ENCODE results near the gene CCDC88C.
"Not testable (repeated sequence)": the region's sequence is repeated elsewhere in the genome, so short reads cannot be mapped to it uniquely, and the experiment has no call there.

The CCDC88C gene

DNA sequence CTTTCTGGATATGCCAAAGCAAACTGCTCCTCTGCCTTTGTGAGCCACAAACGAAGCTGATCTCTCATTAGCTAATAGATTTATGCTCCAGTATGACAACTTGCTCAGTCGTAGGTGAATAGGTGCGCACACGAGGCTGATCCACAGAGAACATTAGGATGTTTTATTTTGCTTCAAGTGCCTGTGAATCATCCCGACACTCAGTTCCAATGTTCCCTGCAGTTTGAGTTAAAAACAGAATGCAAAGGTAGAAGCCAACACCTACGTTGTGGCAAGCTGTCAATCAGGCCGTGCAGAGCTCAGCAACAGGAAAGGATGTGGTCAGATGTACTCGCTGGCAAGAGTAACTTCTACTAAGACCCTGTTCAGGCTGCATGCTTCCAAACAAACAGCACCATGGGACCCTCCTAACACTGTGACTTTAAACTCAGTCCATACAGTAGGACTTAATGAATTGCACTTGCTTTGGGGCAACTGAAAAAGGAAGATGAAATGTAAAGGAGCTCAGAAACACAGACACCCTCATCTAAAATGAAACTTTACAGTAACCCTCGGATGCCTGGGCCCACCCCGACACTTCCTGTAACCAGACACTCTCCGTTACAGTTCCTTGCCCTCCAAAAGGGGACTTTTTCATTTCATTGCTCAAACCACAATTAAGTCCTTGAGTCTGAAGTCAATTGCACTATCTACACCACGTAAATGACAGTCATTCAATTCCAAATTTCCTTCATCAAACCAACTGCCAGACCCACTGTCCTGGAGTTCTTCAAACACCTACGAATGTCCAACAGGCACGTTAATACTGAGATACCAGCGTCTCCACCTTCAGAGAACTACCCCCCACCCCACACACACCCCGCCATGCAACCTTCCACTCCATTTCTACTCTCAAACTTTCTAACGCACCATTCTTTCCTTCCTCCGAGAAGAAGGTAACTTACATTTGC, 1.6 kb downstream of the CCDC88C start:
- DNase-seq = no peak

DNA sequence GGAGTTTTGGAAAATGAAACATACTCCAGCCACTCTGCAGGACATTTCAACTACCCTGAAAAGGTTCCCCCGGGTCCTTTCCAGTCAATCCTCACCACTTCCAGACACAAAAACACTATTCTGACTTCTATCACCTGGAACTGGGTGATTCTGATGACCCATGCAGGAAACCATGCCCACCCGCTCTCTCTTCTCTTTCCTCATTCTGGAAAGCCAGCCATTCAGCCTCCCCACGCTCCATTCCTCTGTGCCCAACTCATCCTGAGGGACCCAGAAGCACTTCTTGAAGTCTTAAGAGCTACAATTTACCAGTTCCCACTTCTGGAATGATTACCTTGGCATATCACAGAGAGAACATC, 3.2 kb downstream of the CCDC88C start:
- DNase-seq = no peak

DNA sequence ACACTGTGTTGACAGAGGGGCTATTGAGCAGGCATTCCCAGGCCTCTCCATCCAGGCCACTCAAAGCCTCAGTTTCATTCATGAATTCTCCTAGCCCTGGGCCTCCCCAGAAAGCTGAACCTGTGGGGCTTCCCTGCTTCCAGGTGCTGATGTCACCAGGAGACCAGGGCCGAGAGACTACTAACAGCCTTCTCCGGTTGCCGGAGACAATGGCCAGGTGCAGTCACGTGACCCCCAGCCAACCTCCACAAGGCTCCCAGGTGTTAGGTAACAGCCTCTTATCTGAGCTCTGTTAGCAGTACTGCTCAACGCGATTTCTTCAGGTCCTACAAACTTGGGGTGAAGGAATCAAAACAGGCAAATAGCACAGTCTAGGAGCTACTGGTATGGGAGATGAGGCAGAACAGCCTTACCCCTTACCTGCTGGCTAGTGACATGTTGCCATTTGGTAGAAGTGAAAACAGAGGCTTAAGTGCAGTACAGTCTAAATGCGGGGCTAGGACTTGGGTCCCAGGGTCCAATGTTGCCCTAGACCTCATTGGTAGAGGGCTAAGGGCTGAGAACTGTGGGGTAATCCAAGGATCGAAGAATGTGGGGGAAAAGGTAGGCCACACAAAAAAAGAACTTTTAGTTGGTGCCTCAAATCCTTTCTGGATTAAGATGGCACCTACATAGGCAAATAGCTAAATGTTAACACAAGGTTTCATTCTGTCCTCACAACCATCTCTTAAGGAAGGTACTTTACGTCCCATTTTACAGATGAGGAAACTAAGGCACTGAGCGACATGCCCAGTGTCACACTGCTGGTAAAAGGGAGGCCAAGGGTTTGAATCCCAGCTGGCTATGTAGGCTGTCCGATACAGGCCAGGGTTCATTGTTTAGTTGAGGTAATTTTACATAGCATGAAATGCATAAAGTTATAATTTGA, 3.8 kb downstream of the CCDC88C start:
- no peak for DNase-seq

DNA sequence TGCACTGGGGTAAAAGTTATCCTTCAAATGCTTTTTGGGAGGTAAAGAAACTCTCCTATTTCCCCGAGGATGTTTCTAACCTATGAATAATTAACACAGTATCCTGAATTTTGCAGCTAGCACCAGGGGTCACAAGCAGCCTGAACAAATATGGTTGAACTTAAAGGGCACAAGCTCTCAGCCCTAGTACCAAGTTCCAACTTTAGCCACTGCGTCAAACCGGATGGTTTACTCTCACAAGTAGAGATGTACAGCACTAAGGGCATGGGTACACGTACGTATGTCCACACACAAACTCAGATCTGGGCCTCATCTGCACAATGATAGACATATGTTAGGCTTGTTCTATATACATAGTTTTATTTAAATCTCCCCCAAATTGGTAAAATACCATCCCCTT, 4.7 kb downstream of the CCDC88C start:
- no peak for DNase-seq

DNA sequence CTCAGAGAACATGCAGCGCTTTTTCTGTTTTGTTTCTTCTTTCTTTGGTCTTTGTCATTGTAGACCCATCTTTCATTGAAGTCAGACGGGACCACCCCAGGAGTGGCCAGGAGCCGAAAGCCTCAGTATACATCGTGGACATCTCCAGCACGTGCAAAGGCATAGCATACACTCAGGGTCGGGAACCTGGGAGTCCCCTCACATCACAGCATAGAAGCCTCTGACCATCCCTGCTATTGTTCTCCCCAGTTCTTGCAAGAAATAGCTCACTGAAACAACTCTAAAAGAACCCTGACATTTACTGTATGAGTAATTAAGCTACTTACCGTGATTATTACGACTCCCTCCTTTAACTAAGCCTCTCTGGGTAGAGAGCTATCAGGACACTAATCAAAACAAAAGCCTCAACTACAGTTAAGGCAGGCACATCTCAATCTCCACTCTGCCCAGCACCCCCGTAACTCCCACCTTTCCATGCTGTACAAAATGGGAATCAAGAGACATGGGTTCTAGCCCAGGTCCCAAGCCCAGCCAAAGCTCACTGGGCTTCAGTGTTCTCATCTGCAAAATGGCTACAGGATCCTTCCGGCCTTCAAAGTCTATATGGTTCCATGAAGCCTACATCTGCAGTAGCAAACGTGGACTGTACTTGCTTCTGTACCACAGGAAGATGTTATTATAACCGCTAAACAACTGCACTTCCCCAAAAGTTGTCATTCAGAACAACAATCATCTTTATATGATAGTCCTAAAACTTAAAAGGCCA, 6.7 kb downstream of the CCDC88C start:
- DNase-seq = no peak

DNA sequence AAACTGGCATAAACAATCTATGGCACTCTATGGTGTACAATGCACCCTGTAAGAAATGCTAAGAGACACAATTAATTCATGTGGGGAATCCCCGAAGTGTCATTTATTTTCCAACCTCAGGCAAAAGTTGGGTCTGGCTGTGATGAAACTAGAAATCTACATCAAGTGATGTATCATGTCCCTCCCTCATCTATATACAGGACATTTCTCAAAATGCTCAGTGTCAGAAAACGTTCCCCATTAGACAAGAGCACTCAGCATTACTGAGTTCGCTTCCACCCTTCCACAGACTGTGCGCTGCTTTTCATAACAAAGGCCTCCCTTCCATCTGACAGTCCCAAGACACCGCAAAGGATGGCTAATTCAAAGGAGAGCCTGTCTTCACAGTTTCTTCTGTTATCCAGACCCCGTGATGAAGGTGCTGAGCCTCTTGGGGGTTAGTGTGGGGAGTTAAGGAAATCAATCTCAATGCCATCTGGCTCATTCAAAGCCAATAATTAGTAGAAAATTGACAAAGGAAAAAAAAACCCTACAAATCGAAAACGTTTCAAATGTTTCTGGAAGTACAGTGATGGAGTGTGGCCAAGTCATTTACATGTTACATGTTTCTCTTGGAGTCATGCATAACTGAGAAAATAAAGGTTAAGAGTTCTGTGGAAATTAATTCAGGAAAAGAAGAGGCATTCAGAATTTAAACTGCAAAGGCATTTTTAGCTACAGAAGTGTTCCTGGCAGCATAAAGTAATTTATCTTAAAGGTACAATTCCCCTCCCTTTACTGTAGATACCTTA, 7.5 kb downstream of the CCDC88C start:
- no peak for DNase-seq

DNA sequence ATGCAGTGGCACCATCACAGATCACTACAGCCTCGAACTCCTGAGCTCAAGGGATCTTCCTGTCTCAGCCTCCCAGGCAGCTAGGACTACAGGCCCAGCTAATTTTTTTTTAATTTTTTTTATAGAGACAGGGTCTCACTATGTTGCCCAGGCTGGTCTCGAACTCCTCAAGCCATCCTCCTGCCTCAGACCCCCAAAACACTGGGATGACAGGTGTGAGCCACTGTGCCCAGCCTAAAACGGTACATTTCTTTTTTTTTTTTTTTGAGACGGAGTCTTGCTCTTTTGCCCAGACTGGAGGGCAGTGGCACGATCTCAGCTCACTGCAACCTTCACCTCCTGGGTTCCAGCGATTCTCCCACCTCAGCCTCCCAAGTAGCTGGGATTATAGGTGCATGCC, 8.4 kb downstream of the CCDC88C start:
- not testable (repeated sequence) for DNase-seq

DNA sequence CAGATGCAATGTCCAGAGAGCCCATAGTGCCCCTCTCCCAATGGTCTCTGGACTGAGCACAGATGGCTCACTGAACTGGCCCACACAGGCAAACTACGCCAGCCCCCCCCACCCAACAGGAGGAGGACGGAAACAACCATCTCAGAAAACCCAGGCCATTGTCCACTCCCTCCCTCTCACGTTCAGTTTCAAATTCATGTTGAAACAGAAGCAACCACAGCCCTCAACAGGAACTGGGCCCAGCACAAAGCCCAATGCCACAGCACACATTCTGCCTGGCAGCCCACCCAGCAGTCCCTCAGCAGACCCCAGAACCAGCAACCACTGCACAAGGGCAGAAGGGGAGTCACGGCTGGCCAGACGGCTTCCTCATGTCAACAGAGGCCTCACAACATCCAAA, 10.6 kb downstream of the CCDC88C start:
- DNase-seq = no peak

DNA sequence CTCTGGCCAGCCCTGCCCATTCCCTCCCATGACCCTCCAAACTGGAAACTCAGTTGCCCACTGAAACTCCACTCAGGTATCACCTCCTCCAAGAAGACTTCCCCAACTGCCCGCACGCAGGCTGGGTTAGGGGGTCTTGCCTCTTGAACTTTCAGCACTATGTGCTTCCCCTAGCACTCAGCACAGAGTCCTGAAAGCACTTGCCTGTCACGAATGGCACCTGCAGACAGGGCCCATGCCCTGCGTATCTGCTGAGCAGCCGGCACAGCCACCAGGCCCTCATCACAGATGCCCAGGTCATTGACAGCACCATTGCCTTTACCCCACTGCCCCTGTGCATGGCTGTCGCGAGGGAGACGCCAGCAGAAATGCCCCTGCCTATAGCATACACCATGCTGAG, 11.2 kb downstream of the CCDC88C start:
- no peak for DNase-seq

DNA sequence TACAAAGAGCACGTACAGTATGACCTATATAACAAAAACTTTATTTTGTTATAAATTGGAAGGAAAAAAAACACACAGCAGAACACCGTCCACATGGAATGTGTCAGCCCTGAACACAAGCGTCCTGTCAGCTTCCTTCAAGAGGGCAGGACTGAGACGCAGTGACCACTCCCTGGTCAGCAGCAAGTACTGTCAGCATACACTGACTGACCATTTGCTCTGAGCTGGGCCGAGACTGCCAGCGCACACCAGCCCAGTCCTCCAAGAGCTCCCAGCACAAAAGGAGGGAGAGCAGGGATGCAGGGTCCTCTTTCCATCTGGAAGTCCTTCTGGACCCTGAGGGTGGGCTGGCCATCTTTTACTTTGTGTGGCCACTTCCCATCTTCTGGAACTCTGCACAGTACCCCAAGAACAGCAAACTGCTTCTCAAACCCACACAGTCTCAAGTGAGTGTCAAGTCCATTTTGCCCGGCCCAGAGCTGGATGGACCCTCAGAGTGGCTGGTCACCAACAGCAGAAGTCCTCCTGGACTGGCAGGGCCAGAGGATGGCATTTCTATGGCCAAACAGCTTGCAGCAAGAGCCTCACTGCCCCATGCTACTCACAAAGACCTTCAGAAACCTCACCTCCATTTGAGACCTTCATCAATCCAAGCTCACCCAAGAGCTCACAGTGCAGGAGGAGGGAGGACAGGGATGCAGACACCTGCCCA, 11.7 kb downstream of the CCDC88C start:
- no peak for DNase-seq

DNA sequence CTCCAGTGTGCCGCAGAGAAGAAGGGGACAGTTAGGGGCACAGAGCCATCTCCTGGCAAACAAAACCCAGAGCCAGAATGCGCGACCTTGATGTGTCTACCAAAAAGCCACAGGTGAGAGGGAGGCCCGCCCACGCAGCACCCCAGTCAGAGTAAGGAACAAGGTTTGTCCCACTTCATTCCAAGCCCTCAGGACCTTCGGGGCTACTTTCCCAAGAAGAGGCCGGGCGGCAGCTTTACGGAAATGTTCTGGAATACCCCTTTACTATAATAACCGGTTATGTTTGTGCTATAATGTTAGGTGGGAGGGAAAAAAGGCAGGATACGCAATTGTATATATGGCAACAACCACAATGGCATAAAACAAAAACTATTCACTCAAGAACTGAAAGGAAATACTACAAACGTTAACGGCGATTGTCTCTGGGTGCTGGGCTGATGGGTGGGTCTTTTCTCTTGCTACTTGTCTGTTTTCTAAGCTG, 12.3 kb downstream of the CCDC88C start:
- no peak for DNase-seq

DNA sequence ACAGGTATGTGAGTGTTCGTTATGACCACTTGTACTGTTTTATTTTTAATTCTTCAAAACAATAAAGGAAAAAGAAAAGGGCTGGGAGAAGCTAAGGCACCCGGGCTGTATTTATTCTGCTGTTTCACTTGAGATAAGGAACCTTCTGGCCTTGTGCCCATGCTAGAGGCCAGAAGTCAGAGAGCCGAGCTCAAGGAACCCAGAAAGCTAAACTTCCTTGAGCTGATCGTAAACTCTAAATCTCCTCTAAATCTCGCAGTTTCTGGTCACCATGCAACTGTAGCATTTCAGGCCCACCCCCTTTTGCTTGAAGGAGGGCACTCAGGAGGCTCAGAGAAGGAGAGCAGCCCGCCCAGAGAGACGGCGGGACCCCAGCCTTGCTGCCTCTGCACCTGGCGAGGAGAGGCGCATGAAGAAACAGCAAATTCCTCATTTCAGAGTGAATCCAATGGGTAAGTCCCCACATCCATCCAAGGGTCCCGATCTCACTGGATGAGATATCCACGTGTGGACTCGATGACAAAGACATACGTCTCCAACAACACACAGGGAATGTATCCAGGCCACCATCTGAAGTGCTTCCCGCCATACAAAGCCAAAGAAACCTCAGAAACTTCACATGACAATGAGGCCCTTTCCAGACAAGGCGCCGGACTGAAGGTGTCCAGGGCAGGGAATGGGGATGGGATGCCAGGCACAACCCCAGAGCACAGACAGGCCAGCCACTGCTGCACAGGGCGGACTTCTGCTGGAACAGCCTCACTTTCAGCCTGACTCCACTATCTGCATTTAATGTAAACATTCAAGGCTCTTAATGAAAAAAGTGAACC, 14.6 kb downstream of the CCDC88C start:
- DNase-seq = no peak

DNA sequence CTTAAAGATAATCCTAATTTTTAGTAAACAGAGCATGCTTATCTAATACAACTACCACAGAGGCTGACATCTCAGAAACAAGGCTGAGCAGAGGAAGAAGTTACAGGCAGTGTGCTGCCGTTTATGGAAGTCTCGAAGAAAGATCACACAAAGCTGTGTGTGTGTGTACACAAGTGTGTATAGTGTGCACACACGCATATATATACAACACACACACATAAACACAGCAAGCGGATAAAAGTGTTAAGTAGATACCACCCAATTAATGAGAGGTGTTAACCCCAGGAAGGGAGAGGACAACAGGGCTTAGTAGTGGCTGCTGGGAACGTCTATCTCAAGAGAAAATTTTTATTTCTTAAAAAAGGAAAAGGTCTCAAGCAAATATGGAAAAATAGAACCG, 15.3 kb downstream of the CCDC88C start:
- DNase-seq = no peak

DNA sequence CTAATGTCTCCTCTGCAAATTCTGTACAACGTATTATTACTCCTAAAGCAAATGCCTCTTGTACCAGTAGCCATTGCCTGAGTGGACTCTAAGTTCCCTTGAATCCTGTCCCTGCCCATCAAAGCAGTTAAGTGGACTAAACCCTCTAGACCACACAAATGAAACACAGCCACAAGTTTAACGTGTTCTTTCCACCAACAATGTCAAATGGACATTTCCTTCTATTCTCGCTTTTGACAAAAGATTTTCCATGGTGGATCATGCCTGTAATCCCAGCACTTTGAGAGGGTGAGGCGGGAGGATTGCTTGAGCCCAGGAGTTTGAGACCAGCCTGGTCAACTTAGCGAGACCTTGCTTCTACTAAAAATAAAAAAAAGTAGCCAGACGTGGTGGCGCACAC, 15.9 kb downstream of the CCDC88C start:
- DNase-seq = no peak

DNA sequence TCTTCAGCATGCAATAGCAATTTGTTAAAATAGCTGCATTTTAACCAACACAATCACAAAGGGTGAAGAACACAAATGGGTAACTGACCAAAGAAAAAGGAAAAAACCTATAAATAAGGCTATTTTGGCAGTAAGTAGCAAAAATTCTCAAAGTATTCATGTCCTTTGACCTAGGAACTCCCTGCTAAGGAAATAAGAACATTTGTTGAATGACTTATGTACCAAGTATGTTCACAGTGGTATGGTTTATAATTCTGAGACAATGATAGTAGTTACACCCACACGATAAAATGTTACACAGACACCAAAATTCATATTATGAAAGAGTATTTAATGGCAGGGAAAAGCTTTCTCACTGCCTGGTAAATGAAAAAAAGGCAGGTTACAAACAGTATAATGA, 16.9 kb downstream of the CCDC88C start:
- DNase-seq = no peak

DNA sequence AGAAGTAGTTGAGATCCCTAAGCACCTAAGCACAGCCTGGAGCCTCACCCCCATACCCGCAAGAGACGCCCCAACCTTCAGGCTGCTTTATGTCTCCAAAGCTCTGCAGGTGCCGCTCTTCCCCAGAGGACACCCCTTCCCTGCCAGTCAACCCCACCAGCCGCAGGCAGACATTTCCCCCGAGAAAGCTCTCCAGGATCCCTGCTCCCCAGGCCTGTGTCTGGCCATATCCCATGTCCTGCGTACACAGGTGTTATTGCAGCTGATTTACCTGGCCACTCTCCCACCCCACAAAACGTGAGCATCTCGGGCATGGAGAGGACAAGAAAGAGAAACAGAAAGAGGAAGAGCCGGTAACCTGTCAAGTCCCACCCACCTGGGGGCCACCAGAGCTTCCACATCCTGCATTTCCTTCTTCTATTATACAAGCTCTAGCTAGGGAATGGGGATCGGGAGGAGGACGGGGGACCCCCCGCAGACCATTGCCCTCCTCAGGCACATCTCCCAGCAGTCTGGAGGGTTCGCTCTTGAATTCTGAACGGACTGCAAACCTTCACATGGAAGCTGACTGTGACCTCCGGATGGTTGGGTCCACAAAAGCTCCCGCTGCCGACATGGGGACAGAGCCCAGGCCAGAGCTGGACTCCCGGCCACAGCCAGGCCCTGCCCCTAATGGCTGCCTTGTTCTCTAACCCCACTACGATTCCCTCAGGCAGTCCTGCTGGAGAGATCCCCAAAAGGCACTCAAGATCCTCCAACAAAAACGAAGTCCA, 17.6 kb downstream of the CCDC88C start:
- DNase-seq = no peak

DNA sequence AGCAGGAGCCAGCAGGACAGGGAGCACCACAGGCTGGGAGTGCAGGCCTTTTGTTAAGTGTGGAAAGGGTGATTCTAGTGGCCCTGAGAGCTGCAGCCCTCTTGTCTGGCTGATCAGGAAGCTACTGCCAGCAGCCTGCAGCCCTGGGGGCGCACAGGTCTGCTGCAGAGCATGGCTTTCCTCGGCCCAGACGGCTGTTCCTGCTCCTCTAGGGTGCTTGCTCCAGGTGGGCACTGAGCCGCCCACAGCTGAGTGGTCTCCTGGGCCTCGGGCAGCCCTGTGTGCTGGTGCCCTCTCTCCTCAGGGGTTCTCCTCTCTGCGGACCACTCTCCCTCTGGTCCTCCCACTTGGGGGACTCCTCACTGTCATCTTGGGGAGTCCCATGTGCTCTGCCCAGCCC, 18.9 kb downstream of the CCDC88C start:
- DNase-seq = no peak

DNA sequence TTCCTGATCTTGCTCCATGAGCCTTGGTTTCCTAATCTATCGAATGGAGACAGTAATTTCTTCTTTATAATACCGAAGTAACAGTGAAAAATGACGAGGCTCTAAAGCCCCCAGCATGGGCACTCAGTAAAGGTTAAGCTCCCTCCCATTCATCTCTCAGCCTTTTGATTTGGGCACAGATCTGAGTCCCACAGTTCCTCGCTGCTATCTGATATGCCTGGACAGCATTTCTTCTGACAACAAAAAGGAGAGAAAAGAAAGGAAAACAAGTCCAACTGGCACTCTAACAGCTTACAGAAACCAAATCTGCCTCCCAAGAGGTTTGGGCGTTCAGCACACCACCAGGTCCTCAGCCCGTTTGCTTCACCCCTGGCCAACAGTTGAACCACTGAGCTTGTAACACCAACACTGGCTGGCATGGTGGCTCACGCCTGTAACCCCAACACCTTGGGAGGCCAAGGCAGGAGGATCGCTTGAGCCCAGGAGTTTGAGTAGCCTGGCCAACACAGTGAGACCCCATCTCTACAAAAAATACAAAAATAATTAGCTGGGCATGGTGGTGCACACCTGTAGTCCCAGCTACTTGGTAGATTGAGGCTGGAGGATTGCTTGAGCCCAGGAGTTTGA, 19.5 kb downstream of the CCDC88C start:
- DNase-seq = no peak
